ENCODE data around the gene EPN2.
A peak's percentile ranks its signal among the peaks of the same experiment; 100 is the strongest.
"Not testable (repeated sequence)": the region's sequence is repeated elsewhere in the genome, so short reads cannot be mapped to it uniquely, and the experiment has no call there.

Gene EPN2

DNA sequence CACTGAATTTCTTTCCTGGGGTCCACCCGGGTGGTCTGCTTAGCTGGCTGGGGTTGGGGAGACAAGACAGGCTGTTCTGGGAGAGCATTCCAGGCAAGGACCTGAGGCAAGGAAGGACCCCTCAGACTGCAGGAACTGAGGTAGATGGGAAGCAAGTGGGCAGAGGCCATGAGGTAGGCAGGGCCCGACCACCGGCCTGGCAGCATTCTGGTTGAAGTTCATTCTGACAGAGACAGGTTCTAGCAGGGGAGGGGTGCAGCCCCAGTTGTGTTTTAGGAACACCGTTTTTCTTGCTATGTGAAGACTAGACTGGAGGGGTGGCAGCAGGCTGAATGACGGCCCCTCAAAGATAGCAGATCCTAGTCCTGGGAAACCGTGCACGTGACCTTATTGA is 107.9 kb downstream of the EPN2 start:
- Histone ChIP-seq H3K27ac (ENCODE audit: low read length) (no peak overlapping the region), H3K4me1 (ENCODE audit: control insufficient read depth in 1 of 2, insufficient read depth in 2 of 2, low read length in 2 of 2) (peaks cover 0 to 32% of the 10 kb centered on the region in 2 donors), H3K4me3 (ENCODE audit: low read depth in 1 of 2, low read length in 2 of 2) (no peak overlapping the region), H3K27me3 (ENCODE audit: low read depth, low read length) (no peaks in the 10 kb centered on the region), H3K9me3 (ENCODE audit: control insufficient read depth in 1 of 2, low read length in 2 of 2) (no peaks in the 10 kb centered on the region), H3K36me3 (ENCODE audit: control insufficient read depth in 1 of 2, insufficient read depth in 2 of 2, low read length in 2 of 2) (no peaks in the 10 kb centered on the region)

DNA sequence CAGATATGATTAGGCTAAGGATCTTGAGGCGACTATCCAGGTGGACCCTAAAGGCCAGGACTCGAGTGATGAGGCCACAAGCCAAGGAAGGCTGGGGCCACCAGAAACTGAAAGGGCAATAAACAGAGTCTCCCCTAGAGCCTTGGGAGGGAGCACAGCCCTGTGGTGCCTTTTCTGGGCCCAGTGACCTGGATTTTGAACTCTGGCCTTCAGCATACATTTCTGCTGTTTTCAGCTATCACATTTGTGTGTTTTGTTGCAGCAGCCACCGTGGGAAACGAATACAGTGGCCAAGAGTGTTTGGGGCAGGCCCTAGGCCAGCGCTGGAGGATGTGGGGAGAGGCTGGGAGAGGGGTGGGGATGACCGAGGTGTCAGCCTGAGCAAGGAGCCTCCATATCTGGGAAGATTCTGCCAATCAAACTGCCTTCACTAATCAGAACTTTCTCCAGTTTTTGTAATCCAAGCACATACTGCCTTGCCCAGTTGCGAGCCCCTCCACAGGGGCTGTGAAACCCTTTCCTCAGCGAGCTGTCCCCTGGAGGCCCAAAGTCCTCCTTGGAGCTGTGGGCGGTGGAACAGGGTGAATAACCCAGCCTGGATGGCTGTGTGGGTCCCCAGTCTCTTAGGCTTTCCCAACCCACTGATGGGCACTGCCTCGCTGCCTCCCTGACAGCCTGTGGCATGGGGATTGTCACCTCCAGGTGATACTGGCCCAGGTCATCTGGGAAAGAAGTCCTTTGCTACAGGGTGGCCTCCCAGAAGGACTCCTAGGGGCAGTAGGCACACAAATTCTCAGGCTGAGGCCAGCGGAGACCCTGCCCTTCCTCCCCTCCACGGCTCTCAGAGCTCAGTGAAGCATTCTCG is 108.6 kb downstream of the EPN2 start:
- Histone ChIP-seq H3K9me3 (ENCODE audit: control insufficient read depth in 1 of 2, low read length in 2 of 2) (no peaks in the 10 kb centered on the region), H3K36me3 (ENCODE audit: control insufficient read depth in 1 of 2, insufficient read depth in 2 of 2, low read length in 2 of 2) (no peaks in the 10 kb centered on the region), H3K27ac (ENCODE audit: low read length) (peak overlapping the region; percentile 31), H3K4me1 (ENCODE audit: control insufficient read depth in 1 of 2, insufficient read depth in 2 of 2, low read length in 2 of 2) (peaks cover 0 to 32% of the 10 kb centered on the region in 2 donors), H3K4me3 (ENCODE audit: low read depth in 1 of 2, low read length in 2 of 2) (no peak overlapping the region), H3K27me3 (ENCODE audit: low read depth, low read length) (no peaks in the 10 kb centered on the region)

DNA sequence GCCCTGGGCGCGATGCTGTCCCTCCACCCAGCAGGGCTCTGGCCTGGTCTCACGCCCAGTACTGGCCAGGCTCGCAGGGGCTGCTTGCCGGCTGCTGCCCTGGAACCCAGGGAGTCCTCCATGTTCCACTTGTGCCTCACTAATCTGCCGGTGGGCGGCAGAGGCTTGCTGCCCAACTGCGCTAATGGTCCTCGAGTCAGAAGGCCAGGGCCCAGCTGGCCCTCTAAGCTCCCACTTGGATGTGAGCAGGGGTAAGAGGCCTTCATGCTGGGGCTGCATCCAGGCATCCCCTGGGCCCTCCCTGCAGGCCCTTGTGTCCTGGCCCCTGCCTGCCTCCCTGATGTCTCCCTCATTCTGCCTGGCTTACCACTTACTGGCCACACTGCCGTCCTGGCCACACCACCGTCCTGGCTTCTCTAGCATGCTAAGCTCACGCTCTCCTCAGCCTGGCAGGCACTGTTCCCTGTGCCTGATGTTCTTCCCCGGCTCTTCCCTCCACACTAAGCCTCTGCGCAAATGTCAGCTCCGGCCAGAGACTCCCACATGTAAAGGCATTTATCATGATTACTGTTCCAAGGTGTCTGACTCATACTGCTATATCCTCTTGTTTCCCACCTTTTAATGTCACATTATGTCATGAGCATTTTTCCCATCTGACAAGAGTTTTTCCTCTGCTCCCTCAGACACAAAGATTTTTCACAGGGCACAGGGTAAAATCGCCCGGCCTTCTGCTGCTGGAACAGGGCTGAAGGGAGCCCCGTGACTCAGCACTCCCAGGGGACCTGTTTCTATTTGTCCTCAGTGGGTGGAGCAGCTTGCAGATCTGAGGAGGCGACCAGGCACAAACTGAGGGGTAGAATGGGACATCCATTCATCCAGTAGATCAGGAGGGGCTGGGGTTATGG is 109.4 kb downstream of the EPN2 start:
- no peaks in the 10 kb centered on the region for H3K9me3 ChIP-seq (ENCODE audit: control insufficient read depth in 1 of 2, low read length in 2 of 2)
- peak overlapping the region; percentile 63 for H3K27ac ChIP-seq (ENCODE audit: low read length)
- H3K36me3 ChIP-seq (ENCODE audit: control insufficient read depth in 1 of 2, insufficient read depth in 2 of 2, low read length in 2 of 2), result no peaks in the 10 kb centered on the region
- peaks cover 0 to 32% of the 10 kb centered on the region in 2 donors for H3K4me1 ChIP-seq (ENCODE audit: control insufficient read depth in 1 of 2, insufficient read depth in 2 of 2, low read length in 2 of 2)
- no peak overlapping the region for H3K4me3 ChIP-seq (ENCODE audit: low read depth in 1 of 2, low read length in 2 of 2)
- no peaks in the 10 kb centered on the region for H3K27me3 ChIP-seq (ENCODE audit: low read depth, low read length)

DNA sequence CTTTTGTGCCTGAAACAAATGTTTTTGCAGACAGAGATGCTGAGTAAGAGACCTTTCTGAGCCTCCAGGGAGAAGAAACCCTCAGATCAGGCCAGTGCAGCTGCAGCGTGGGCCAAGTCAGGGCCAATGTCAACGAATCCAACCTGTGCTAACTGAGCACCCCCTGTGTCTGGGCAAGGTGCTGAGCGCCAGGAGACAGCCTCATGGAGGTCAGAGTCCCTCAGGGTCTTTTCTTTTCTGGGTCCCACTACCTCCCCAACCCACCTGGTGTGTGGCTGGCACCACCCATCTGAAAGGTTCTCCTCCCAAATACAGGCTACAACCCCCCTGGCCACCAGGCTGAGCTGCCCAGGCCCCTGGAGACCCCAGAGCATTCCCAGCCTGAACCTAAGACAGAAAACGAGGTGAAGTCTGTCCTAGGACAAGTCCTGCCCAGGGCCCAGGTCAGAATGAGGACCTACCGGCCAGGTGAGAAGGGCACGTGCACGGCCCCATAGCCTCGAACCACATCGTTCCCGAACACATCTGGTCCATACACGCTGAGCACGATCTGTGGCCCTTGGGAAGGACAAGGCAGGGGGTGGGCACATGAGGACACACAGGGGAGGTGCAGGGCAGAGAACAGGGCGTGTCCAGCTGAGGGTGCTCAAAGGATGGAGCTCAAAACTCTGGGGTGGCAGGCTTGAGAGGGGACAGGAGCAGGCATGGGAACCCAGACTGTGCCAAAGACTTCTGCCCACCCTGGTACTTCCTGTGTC is 110.3 kb downstream of the EPN2 start:
- Histone ChIP-seq H3K27ac (ENCODE audit: low read length) (peak overlapping the region; percentile 63), H3K9me3 (ENCODE audit: control insufficient read depth in 1 of 2, low read length in 2 of 2) (no peaks in the 10 kb centered on the region), H3K36me3 (ENCODE audit: control insufficient read depth in 1 of 2, insufficient read depth in 2 of 2, low read length in 2 of 2) (no peaks in the 10 kb centered on the region), H3K27me3 (ENCODE audit: low read depth, low read length) (no peaks in the 10 kb centered on the region), H3K4me1 (ENCODE audit: control insufficient read depth in 1 of 2, insufficient read depth in 2 of 2, low read length in 2 of 2) (peaks cover 0 to 26% of the 10 kb centered on the region in 2 donors), H3K4me3 (ENCODE audit: low read depth in 1 of 2, low read length in 2 of 2) (no peak overlapping the region)

DNA sequence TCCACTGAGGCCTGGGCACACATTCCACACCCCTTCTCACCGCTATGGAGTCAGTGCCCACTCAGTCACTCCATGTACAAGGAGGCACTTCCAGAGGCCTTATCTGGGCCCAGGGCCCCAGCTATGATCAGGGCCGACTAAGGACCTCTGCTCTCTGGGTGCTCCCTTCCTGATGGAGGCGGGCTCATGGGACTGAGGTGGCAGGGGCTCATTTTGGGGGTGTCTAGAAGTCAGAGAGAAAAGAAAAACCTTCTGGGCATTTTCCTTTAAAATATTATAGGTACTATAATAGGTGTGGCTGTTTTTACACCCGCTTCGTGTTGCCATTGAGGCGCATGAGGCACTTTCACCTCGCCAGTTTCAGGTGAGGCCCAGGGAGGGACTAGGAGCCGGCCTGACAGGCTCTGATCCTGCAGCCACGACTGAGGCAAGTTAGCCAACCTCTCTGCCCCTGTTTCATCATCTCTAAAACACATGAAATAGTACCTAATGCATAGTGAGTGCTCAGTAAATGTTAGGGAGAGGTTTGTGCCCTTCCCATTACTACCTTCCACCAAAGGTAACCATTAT is 111.0 kb downstream of the EPN2 start:
- H3K36me3 ChIP-seq (ENCODE audit: control insufficient read depth in 1 of 2, insufficient read depth in 2 of 2, low read length in 2 of 2), result no peaks in the 10 kb centered on the region
- peaks cover 0 to 26% of the 10 kb centered on the region in 2 donors for H3K4me1 ChIP-seq (ENCODE audit: control insufficient read depth in 1 of 2, insufficient read depth in 2 of 2, low read length in 2 of 2)
- no peaks in the 10 kb centered on the region for H3K27me3 ChIP-seq (ENCODE audit: low read depth, low read length)
- H3K27ac ChIP-seq (ENCODE audit: low read length), result no peak overlapping the region
- no peak overlapping the region for H3K4me3 ChIP-seq (ENCODE audit: low read depth in 1 of 2, low read length in 2 of 2)
- no peaks in the 10 kb centered on the region for H3K9me3 ChIP-seq (ENCODE audit: control insufficient read depth in 1 of 2, low read length in 2 of 2)

DNA sequence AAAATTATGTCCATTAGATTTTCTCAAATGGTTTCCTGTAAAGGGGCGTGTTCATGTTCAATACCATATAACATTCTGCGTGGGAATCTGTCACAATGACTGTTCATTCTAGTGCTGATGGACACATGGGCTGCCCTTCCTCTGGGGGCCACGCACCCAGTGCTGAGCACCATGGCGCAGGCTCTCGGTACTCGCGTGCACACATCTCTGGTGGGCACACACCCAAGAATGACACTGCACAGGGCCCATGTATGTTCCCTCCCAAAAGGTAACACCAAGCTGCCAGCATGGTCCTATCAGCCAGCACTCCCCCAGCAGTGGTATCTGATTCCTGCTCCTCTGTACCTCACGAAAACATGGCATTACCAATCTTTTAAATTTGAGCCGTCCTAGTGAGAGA is 111.6 kb downstream of the EPN2 start:
- H3K27me3 ChIP-seq (ENCODE audit: low read depth, low read length), result no peaks in the 10 kb centered on the region
- H3K27ac ChIP-seq (ENCODE audit: low read length), result no peak overlapping the region

DNA sequence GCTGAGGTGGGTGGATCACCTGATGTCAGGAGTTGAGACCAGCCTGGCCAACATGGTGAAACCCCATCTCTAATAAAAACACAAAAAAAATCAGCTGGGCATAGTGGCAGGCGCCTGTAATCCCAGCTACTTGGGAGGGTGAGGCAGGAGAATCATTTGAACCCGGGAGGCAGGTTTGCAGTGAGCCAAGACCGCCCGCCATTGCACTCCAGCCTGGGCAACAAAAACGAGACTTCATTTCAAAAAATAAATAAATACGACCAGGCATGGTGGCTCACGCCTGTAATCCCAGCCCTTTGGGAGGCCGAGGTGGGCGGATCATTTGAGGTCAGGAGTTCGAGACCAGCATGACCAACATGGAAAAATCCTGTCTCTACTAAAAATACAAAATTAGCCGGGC is 116.2 kb downstream of the EPN2 start:
- not testable (repeated sequence) for H3K36me3 ChIP-seq (ENCODE audit: control insufficient read depth in 1 of 2, insufficient read depth in 2 of 2, low read length in 2 of 2); H3K4me3 ChIP-seq (ENCODE audit: low read depth in 1 of 2, low read length in 2 of 2); H3K4me1 ChIP-seq (ENCODE audit: control insufficient read depth in 1 of 2, insufficient read depth in 2 of 2, low read length in 2 of 2); H3K9me3 ChIP-seq (ENCODE audit: control insufficient read depth in 1 of 2, low read length in 2 of 2); H3K27ac ChIP-seq (ENCODE audit: low read length); H3K27me3 ChIP-seq (ENCODE audit: low read depth, low read length)

More for the DNA sequence above, 111.6 kb downstream of the EPN2 start:
- Histone ChIP-seq H3K4me1 (ENCODE audit: control insufficient read depth in 1 of 2, insufficient read depth in 2 of 2, low read length in 2 of 2) (peaks cover 0 to 26% of the 10 kb centered on the region in 2 donors), H3K9me3 (ENCODE audit: control insufficient read depth in 1 of 2, low read length in 2 of 2) (no peaks in the 10 kb centered on the region), H3K4me3 (ENCODE audit: low read depth in 1 of 2, low read length in 2 of 2) (no peak overlapping the region), H3K36me3 (ENCODE audit: control insufficient read depth in 1 of 2, insufficient read depth in 2 of 2, low read length in 2 of 2) (no peaks in the 10 kb centered on the region)

DNA sequence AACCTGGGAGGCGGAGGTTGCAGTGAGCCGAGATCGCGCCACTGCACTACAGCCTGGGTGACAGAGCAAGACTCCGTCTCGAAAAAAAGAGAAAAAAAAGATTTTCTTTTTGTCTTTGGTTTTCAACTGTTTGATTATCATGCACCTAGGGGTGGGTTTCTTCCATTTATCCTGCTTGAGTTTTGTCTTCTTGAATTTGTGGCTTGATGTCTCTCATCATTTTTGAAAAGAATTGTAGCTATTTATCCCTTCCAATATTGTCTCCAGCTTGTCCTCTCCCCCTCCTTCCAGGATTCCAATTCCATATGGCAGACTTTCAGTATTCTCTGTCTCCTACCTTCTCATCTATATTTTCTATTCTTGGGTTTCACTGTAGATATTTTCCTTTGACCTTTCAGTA is 117.6 kb downstream of the EPN2 start:
- Histone ChIP-seq H3K27me3 (ENCODE audit: low read depth, low read length) (no peaks in the 10 kb centered on the region), H3K4me1 (ENCODE audit: control insufficient read depth in 1 of 2, insufficient read depth in 2 of 2, low read length in 2 of 2) (no peaks in the 10 kb centered on the region), H3K27ac (ENCODE audit: low read length) (no peak overlapping the region), H3K4me3 (ENCODE audit: low read depth in 1 of 2, low read length in 2 of 2) (no peak overlapping the region), H3K9me3 (ENCODE audit: control insufficient read depth in 1 of 2, low read length in 2 of 2) (no peaks in the 10 kb centered on the region), H3K36me3 (ENCODE audit: control insufficient read depth in 1 of 2, insufficient read depth in 2 of 2, low read length in 2 of 2) (no peaks in the 10 kb centered on the region)

DNA sequence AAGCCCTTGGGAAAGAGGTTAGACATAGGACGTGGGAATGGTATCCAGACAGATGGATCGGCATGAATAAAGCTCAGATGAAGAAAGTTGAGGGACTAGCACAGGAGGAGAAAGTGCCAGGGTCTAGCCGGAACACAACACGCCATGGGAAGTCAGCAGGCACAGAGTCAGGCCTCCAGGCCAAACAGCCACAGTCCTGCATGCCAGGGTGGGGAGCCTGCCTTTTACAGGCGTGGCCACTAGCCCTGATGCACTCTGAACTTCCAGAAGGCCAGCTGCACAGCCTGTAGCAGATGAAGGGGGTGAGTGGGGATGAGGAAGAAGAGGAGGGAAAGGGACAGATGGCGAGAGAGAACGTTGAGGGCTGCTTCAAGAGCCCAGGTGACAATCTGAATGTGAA is 120.2 kb downstream of the EPN2 start:
- peaks cover 5 to 6% of the 10 kb centered on the region in 2 donors for H3K4me1 ChIP-seq (ENCODE audit: control insufficient read depth in 1 of 2, insufficient read depth in 2 of 2, low read length in 2 of 2)
- H3K27me3 ChIP-seq (ENCODE audit: low read depth, low read length), result no peaks in the 10 kb centered on the region
- H3K4me3 ChIP-seq (ENCODE audit: low read depth in 1 of 2, low read length in 2 of 2), result no peak overlapping the region
- no peaks in the 10 kb centered on the region for H3K36me3 ChIP-seq (ENCODE audit: control insufficient read depth in 1 of 2, insufficient read depth in 2 of 2, low read length in 2 of 2)
- no peaks in the 10 kb centered on the region for H3K9me3 ChIP-seq (ENCODE audit: control insufficient read depth in 1 of 2, low read length in 2 of 2)
- no peak overlapping the region for H3K27ac ChIP-seq (ENCODE audit: low read length)

DNA sequence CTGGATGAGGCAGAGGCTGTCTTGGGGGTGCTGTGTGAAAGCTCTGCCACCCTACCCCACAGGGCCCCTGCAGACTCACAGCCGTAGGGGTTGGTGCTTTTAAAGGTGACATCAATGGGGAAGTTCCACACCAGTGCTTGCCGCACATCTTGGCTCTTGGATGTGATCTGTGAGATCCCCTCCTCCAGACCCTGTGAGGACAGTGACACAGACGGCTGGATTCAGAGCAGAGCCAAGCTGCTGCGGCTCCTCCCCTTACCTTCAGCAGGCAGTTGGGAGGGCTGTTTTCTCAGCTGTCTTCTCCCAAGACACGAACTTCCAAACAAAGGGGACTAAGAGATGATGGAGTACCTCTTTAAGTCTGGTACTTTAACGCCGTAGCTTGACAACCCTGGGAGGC is 120.6 kb downstream of the EPN2 start:
- no peaks in the 10 kb centered on the region for H3K27me3 ChIP-seq (ENCODE audit: low read depth, low read length)
- H3K36me3 ChIP-seq (ENCODE audit: control insufficient read depth in 1 of 2, insufficient read depth in 2 of 2, low read length in 2 of 2), result no peaks in the 10 kb centered on the region
- H3K27ac ChIP-seq (ENCODE audit: low read length), result no peak overlapping the region
- H3K4me1 ChIP-seq (ENCODE audit: control insufficient read depth in 1 of 2, insufficient read depth in 2 of 2, low read length in 2 of 2), result peaks cover 5 to 6% of the 10 kb centered on the region in 2 donors
- no peak overlapping the region for H3K4me3 ChIP-seq (ENCODE audit: low read depth in 1 of 2, low read length in 2 of 2)
- no peaks in the 10 kb centered on the region for H3K9me3 ChIP-seq (ENCODE audit: control insufficient read depth in 1 of 2, low read length in 2 of 2)
